DOHH2 (cell line): ENCODE results near the gene DBI.

Experiments used
- H3F3A ChIP-seq: fragments of 200-600 bp; sonication (generic), shearing (Covaris generic); 2 replicates; pipeline ENCODE4 v1.6.0; 2016; ENCODE audit warnings: antibody characterized with exemption, mild to moderate bottlenecking; ENCODE audit not compliant: control insufficient read depth, insufficient read depth
- H3K27ac ChIP-seq: fragments of 200-600 bp; sonication (generic); 2 replicates; pipeline ENCODE4 v1.5.1; 2014; ENCODE audit warnings: low read depth, mild to moderate bottlenecking, low read length, moderate library complexity
- H3K27me3 ChIP-seq: fragments of 200-600 bp; sonication (generic); 2 replicates; pipeline ENCODE4 v1.6.1; 2014; ENCODE audit warnings: mild to moderate bottlenecking, low read length, mixed read lengths; ENCODE audit not compliant: control insufficient read depth
- H3K36me3 ChIP-seq: fragments of 200-600 bp; sonication (generic); 2 replicates; pipeline ENCODE4 v1.6.1; 2014; ENCODE audit warnings: mild to moderate bottlenecking, low read length, moderate library complexity, mixed read lengths; ENCODE audit not compliant: control insufficient read depth
- H3K4me1 ChIP-seq: fragments of 200-600 bp; sonication (generic); 2 replicates; pipeline ENCODE4 v1.6.1; 2014; ENCODE audit warnings: mild to moderate bottlenecking, low read length, mixed read lengths; ENCODE audit not compliant: control insufficient read depth
- H3K4me2 ChIP-seq: fragments of 200-600 bp; sonication (generic); 2 replicates; pipeline ENCODE4 v1.6.0; 2014; ENCODE audit warnings: mild to moderate bottlenecking, low read length, moderate library complexity
- H3K4me3 ChIP-seq: fragments of 200-600 bp; sonication (generic); 2 replicates; pipeline ENCODE4 v1.5.1; 2014; ENCODE audit warnings: mild to moderate bottlenecking, low read length, mixed read lengths
- H3K79me2 ChIP-seq: fragments of 200-600 bp; sonication (generic); 2 replicates; pipeline ENCODE4 v1.6.1; 2014; ENCODE audit warnings: mild to moderate bottlenecking, low read length, mixed read lengths; ENCODE audit not compliant: control insufficient read depth
- H3K9me2 ChIP-seq: fragments of 200-600 bp; sonication (generic); replicated peaks from 2 replicates; pipeline ENCODE4 v1.6.1; 2014; ENCODE audit warnings: mild to moderate bottlenecking, low read length, mixed read lengths; ENCODE audit not compliant: control insufficient read depth
- H3K9me3 ChIP-seq: fragments of 200-600 bp; sonication (generic); 2 replicates; pipeline ENCODE4 v1.6.1; 2014; ENCODE audit warnings: antibody characterized with exemption, low read length, mixed read lengths; ENCODE audit not compliant: control insufficient read depth, insufficient read depth
- H4K20me1 ChIP-seq: fragments of 200-600 bp; sonication (generic); 2 replicates; pipeline ENCODE4 v1.6.0; 2014; ENCODE audit warnings: low read depth, mild to moderate bottlenecking, antibody characterized with exemption, low read length, moderate library complexity; ENCODE audit not compliant: control insufficient read depth, insufficient read depth
- CTCF ChIP-seq: fragments of 200-600 bp; sonication (generic); IDR thresholded peaks from one replicate; pipeline ENCODE4 v1.5.1; 2014; ENCODE audit warnings: antibody characterized with exemption, mild to moderate bottlenecking, low read depth, low read length; ENCODE audit not compliant: poor library complexity, severe bottlenecking
- EZH2phosphoT487 ChIP-seq: fragments of 200-600 bp; sonication (generic); IDR thresholded peaks from 2 replicates; pipeline ENCODE4 v1.6.1; 2017; ENCODE audit warnings: borderline replicate concordance, mild to moderate bottlenecking, antibody characterized with exemption, low read length, moderate library complexity, mixed read lengths

Gene DBI

GRCh38 chr2:119393971-119394748, 27.4 kb downstream of the DBI start:
- Histone ChIP-seq H3K27ac (no peak overlapping the region), H3K36me3 (no peaks in the 10 kb centered on the region), H4K20me1 (no peaks in the 10 kb centered on the region), H3K9me2 (no peaks in the 10 kb centered on the region), H3K9me3 (no peaks in the 10 kb centered on the region), H3K79me2 (no peaks in the 10 kb centered on the region), H3K4me2 (no peak overlapping the region), H3K4me3 (no peak overlapping the region), H3K27me3 (no peaks in the 10 kb centered on the region), H3F3A (no peaks in the 10 kb centered on the region), H3K4me1 (no peaks in the 10 kb centered on the region)
- TF ChIP-seq EZH2phosphoT487: no peak
- no peak for TF ChIP-seq CTCF

GRCh38 chr2:119397196-119397595, 30.4 kb downstream of the DBI start:
- H3K27me3 ChIP-seq: no peaks in the 10 kb centered on the region
- no peaks in the 10 kb centered on the region for H3K4me1 ChIP-seq
- H3K27ac ChIP-seq: no peak overlapping the region
- H3K79me2 ChIP-seq: no peaks in the 10 kb centered on the region
- H3K4me2 ChIP-seq: no peak overlapping the region
- TF ChIP-seq CTCF: no peak
- TF ChIP-seq EZH2phosphoT487: no peak
- H3K36me3 ChIP-seq: no peaks in the 10 kb centered on the region
- no peak overlapping the region for H3K4me3 ChIP-seq
- no peaks in the 10 kb centered on the region for H3F3A ChIP-seq
- no peaks in the 10 kb centered on the region for H3K9me2 ChIP-seq
- no peaks in the 10 kb centered on the region for H3K9me3 ChIP-seq
- H4K20me1 ChIP-seq: no peaks in the 10 kb centered on the region

GRCh38 chr2:119402106-119402505, 35.3 kb downstream of the DBI start:
- no peaks in the 10 kb centered on the region for H3K27me3 ChIP-seq
- no peaks in the 10 kb centered on the region for H4K20me1 ChIP-seq
- H3K4me2 ChIP-seq: no peak overlapping the region
- H3K9me3 ChIP-seq: no peaks in the 10 kb centered on the region
- H3K79me2 ChIP-seq: no peaks in the 10 kb centered on the region
- no peak for TF ChIP-seq CTCF
- H3K27ac ChIP-seq: no peak overlapping the region
- no peaks in the 10 kb centered on the region for H3K9me2 ChIP-seq
- H3K36me3 ChIP-seq: no peaks in the 10 kb centered on the region
- no peaks in the 10 kb centered on the region for H3K4me1 ChIP-seq
- H3F3A ChIP-seq: no peaks in the 10 kb centered on the region
- H3K4me3 ChIP-seq: no peak overlapping the region
